GM21717 (cell line): ENCODE data around the gene IGSF9B.
"Not testable (repeated sequence)": the region's sequence is repeated elsewhere in the genome, so short reads cannot be mapped to it uniquely, and the experiment has no call there.

Experiments
- ATAC-seq: cut with Tn5 transposase; IDR thresholded peaks from one replicate; pipeline ENCODE4 v1.9.1; 2021; ENCODE audit warnings: mild to moderate bottlenecking, moderate library complexity; ENCODE audit not compliant: unreplicated experiment

The IGSF9B gene

GRCh38 chr11:133956650-133957633, at the start of gene IGSF9B:
IGSF9B (minus strand) TSS chr11:133956968; CDS start chr11:133956754, 214 bp downstream.
- peak; percentile 99 for ATAC-seq

GRCh38 chr11:134004496-134005172, 47.9 kb upstream of the IGSF9B start:
- ATAC-seq, result no peak

GRCh38 chr11:134003792-134004495, 47.2 kb upstream of the IGSF9B start:
- no peak for ATAC-seq

GRCh38 chr11:134002819-134003218, 46.1 kb upstream of the IGSF9B start:
- not testable (repeated sequence) for ATAC-seq

GRCh38 chr11:134002338-134002737, 45.6 kb upstream of the IGSF9B start:
- not testable (repeated sequence) for ATAC-seq

GRCh38 chr11:134001596-134001995, 44.8 kb upstream of the IGSF9B start:
- no peak for ATAC-seq

GRCh38 chr11:134001088-134001487, 44.3 kb upstream of the IGSF9B start:
- ATAC-seq, result no peak

GRCh38 chr11:133999355-133999754, 42.6 kb upstream of the IGSF9B start:
- ATAC-seq, result no peak

- ATAC-seq, result no peak
Measured at GRCh38 chr11:133997554-133997953, 40.8 kb upstream of the IGSF9B start.

- no peak for ATAC-seq
Measured at GRCh38 chr11:133996671-133997070, 39.9 kb upstream of the IGSF9B start.

- no peak for ATAC-seq
Measured at GRCh38 chr11:133995066-133995465, 38.3 kb upstream of the IGSF9B start.

GRCh38 chr11:133993921-133994320, 37.2 kb upstream of the IGSF9B start:
- ATAC-seq, result no peak

- no peak for ATAC-seq
Measured at GRCh38 chr11:133993107-133993506, 36.3 kb upstream of the IGSF9B start.

- ATAC-seq, result no peak
Measured at GRCh38 chr11:133992121-133992520, 35.4 kb upstream of the IGSF9B start.

- no peak for ATAC-seq
Measured at GRCh38 chr11:133991101-133991500, 34.3 kb upstream of the IGSF9B start.

GRCh38 chr11:133990501-133990900, 33.7 kb upstream of the IGSF9B start:
- ATAC-seq, result no peak

- ATAC-seq, result no peak
Measured at GRCh38 chr11:133988686-133989410, 32.1 kb upstream of the IGSF9B start.

GRCh38 chr11:133987171-133987570, 30.4 kb upstream of the IGSF9B start:
- ATAC-seq, result no peak

- no peak for ATAC-seq
Measured at GRCh38 chr11:133985981-133986944, 29.5 kb upstream of the IGSF9B start.
